Progenitor cell of endocrine pancreas (in vitro differentiated cells): ENCODE results near the gene PLET1. TPM values are rescaled to one million over a fixed set of nuclear protein-coding genes. Genes with fewer than 3 reads are reported as not detected.

ENCODE experiments used
- DNase-seq: peaks from one replicate; pipeline ENCODE4 v3.0.0; 2021; ENCODE audit warnings: low spot score; ENCODE audit not compliant: unreplicated experiment
- H3K27ac Mint-ChIP-seq: 2 replicates; pipeline ENCODE4 v1.8.0; 2021; ENCODE audit warnings: mild to moderate bottlenecking, moderate library complexity, mixed read lengths
- H3K27me3 Mint-ChIP-seq: 2 replicates; pipeline ENCODE4 v1.8.0; 2021; ENCODE audit warnings: mixed read lengths
- H3K36me3 Mint-ChIP-seq: 2 replicates; pipeline ENCODE4 v1.8.0; 2022; ENCODE audit warnings: mixed read lengths; ENCODE audit not compliant: insufficient read depth
- H3K4me1 Mint-ChIP-seq: 2 replicates; pipeline ENCODE4 v1.8.0; 2021; ENCODE audit warnings: low read depth, mixed read lengths
- H3K4me3 Mint-ChIP-seq: 2 replicates; pipeline ENCODE4 v1.8.0; 2021; ENCODE audit warnings: low read depth, mild to moderate bottlenecking, moderate library complexity, mixed read lengths
- H3K9me3 Mint-ChIP-seq: 2 replicates; pipeline ENCODE4 v1.8.0; 2021; ENCODE audit warnings: low read depth, mixed read lengths
- CTCF ChIP-seq: fragments of 200-600 bp; sonication (generic); IDR thresholded peaks from one replicate; pipeline ENCODE4 v1.5.0; 2021; ENCODE audit warnings: antibody characterized with exemption, mild to moderate bottlenecking; ENCODE audit not compliant: unreplicated experiment
- total RNA-seq: library from RNA; stranded (reverse); gene quantifications from 2 replicates; pipeline ENCODE4 v1.2.1, GENCODE V29; 2021

The PLET1 gene
- total RNA-seq, 1 donor from 2014 or later = not detected

- H3K27ac Mint-ChIP-seq = no peak overlapping the region
- no peak overlapping the region for H3K4me3 Mint-ChIP-seq
- peaks cover 6% of the 10 kb centered on the region for H3K4me1 Mint-ChIP-seq
- peaks cover 12% of the 10 kb centered on the region for H3K36me3 Mint-ChIP-seq
- TF ChIP-seq CTCF = no peak
- H3K27me3 Mint-ChIP-seq = no peaks in the 10 kb centered on the region
- H3K9me3 Mint-ChIP-seq = no peaks in the 10 kb centered on the region
- no peak for DNase-seq
Observed at GRCh38 chr11:112231952-112232351, 28.7 kb downstream of the PLET1 start.

GRCh38 chr11:112229746-112230433 lies 30.8 kb downstream of the PLET1 start:
- no peak for DNase-seq
- H3K27me3 Mint-ChIP-seq = no peaks in the 10 kb centered on the region
- no peak overlapping the region for H3K4me3 Mint-ChIP-seq
- H3K9me3 Mint-ChIP-seq = no peaks in the 10 kb centered on the region
- no peak overlapping the region for H3K27ac Mint-ChIP-seq
- H3K4me1 Mint-ChIP-seq = peaks cover 7% of the 10 kb centered on the region
- peaks cover 3% of the 10 kb centered on the region for H3K36me3 Mint-ChIP-seq
- no peak for TF ChIP-seq CTCF

GRCh38 chr11:112229159-112229558 lies 31.5 kb downstream of the PLET1 start:
- no peaks in the 10 kb centered on the region for H3K27me3 Mint-ChIP-seq
- no peaks in the 10 kb centered on the region for H3K9me3 Mint-ChIP-seq
- DNase-seq = no peak
- TF ChIP-seq CTCF = no peak
- no peak overlapping the region for H3K27ac Mint-ChIP-seq
- H3K4me1 Mint-ChIP-seq = peaks cover 7% of the 10 kb centered on the region
- H3K36me3 Mint-ChIP-seq = peaks cover 3% of the 10 kb centered on the region
- no peak overlapping the region for H3K4me3 Mint-ChIP-seq

- Mint-ChIP-seq H3K4me1 (peaks cover 7% of the 10 kb centered on the region), H3K36me3 (peaks cover 3% of the 10 kb centered on the region), H3K4me3 (no peak overlapping the region), H3K27me3 (peaks cover 3% of the 10 kb centered on the region), H3K9me3 (no peaks in the 10 kb centered on the region), H3K27ac (no peak overlapping the region)
- no peak for TF ChIP-seq CTCF
- DNase-seq = no peak
Observed at GRCh38 chr11:112228706-112229105, 32.0 kb downstream of the PLET1 start.

- Mint-ChIP-seq H3K36me3 (peaks cover 3% of the 10 kb centered on the region), H3K4me3 (peak overlapping the region; percentile 91), H3K9me3 (no peaks in the 10 kb centered on the region), H3K27me3 (peaks cover 3% of the 10 kb centered on the region), H3K4me1 (peaks cover 7% of the 10 kb centered on the region), H3K27ac (peak overlapping the region; percentile 89)
- DNase-seq = no peak
- TF ChIP-seq CTCF = no peak
Observed at GRCh38 chr11:112227471-112227870, 33.2 kb downstream of the PLET1 start.
